Neural progenitor cell (in vitro differentiated cells): ENCODE results near the gene RPS27L.

ENCODE experiments used
- EZH2 ChIP-seq: fragments of 200-600 bp; sonication (generic); IDR thresholded peaks from 2 replicates; pipeline ENCODE4 v1.6.1; 2017; ENCODE audit warnings: antibody characterized with exemption, mild to moderate bottlenecking, moderate library complexity
- EZH2phosphoT487 ChIP-seq: fragments of 200-600 bp; sonication (generic); IDR thresholded peaks from 2 replicates; pipeline ENCODE4 v1.6.1; 2017; ENCODE audit warnings: antibody characterized with exemption
- TF ChIP-seq, protein P1 (sequence below): fragments of 200-600 bp; sonication (generic); IDR thresholded peaks from 2 replicates; pipeline ENCODE4 v1.5.1; 2017; ENCODE audit warnings: antibody characterized with exemption, mild to moderate bottlenecking

DNA sequence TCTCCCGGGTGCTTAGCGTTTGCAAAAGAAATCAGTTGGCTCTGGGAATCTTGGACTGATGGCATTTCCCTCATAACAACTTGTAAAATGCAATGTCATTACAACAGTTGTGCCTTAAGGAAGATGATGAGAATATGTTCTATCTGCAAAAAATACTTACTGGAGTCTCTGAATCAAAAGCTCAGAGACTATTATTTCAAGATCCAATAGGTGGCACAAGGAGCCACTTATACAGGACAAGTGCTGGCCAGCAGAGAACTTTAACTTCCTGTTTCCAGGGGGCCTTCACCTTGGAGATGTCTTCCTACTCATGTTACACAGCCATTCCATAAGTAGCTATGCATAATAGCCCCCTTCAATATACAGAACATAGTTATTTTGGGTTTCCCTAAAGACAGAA, 8.9 kb upstream of the RPS27L start:
- TF ChIP-seq, protein P1, sequence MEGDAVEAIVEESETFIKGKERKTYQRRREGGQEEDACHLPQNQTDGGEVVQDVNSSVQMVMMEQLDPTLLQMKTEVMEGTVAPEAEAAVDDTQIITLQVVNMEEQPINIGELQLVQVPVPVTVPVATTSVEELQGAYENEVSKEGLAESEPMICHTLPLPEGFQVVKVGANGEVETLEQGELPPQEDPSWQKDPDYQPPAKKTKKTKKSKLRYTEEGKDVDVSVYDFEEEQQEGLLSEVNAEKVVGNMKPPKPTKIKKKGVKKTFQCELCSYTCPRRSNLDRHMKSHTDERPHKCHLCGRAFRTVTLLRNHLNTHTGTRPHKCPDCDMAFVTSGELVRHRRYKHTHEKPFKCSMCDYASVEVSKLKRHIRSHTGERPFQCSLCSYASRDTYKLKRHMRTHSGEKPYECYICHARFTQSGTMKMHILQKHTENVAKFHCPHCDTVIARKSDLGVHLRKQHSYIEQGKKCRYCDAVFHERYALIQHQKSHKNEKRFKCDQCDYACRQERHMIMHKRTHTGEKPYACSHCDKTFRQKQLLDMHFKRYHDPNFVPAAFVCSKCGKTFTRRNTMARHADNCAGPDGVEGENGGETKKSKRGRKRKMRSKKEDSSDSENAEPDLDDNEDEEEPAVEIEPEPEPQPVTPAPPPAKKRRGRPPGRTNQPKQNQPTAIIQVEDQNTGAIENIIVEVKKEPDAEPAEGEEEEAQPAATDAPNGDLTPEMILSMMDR = no peak
- TF ChIP-seq EZH2 (no peak), EZH2phosphoT487 (no peak)
